ENCODE results near the gene SGIP1.

DNA sequence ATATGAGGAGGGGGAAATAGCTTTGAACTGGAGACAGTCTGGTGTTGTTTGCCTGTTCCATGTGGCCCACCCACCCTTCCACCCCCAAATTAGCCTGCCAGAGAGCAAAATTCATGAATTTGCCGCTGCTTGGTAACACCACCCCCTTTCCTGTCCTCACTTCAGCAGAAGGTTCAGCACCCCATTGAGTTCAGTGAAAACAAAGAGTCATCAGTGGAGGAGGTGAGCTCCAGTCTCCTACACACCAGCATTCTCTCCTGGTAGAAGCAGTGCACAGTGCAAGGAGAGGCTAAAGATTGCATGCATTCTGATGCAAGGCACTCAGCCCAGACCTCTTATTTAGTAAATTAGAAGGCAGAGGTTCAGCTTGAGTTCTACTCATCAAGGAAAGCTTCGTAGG lies 118.6 kb downstream of the SGIP1 start:
- TF ChIP-seq, protein P1, sequence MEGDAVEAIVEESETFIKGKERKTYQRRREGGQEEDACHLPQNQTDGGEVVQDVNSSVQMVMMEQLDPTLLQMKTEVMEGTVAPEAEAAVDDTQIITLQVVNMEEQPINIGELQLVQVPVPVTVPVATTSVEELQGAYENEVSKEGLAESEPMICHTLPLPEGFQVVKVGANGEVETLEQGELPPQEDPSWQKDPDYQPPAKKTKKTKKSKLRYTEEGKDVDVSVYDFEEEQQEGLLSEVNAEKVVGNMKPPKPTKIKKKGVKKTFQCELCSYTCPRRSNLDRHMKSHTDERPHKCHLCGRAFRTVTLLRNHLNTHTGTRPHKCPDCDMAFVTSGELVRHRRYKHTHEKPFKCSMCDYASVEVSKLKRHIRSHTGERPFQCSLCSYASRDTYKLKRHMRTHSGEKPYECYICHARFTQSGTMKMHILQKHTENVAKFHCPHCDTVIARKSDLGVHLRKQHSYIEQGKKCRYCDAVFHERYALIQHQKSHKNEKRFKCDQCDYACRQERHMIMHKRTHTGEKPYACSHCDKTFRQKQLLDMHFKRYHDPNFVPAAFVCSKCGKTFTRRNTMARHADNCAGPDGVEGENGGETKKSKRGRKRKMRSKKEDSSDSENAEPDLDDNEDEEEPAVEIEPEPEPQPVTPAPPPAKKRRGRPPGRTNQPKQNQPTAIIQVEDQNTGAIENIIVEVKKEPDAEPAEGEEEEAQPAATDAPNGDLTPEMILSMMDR (IDR thresholded peaks at IDR 0.05), result no peak
- TF ChIP-seq POLR2A (IDR thresholded peaks at IDR 0.05), result no peak
